Measurements from ENCODE around the gene MCF2L.
"Not testable (repeated sequence)": the region's sequence is repeated elsewhere in the genome, so short reads cannot be mapped to it uniquely, and the experiment has no call there.

The MCF2L gene

GRCh38 chr13:112941765-112942164 is 27.2 kb upstream of the MCF2L start:
- not testable (repeated sequence) for H3K27ac ChIP-seq; H3K36me3 ChIP-seq; H3K27me3 ChIP-seq (ENCODE audit: insufficient read depth, low read depth, severe bottlenecking); H3K9me3 ChIP-seq (ENCODE audit: severe bottlenecking); H3K4me3 ChIP-seq (ENCODE audit: low read depth, low read length)
- peak; percentile 45; the same call in 1 of the 2 replicates for TF ChIP-seq CTCF (IDR thresholded peaks at IDR 0.05; ENCODE audit: low read depth, low read length)
- peak; percentile 65 for DNase-seq

DNA sequence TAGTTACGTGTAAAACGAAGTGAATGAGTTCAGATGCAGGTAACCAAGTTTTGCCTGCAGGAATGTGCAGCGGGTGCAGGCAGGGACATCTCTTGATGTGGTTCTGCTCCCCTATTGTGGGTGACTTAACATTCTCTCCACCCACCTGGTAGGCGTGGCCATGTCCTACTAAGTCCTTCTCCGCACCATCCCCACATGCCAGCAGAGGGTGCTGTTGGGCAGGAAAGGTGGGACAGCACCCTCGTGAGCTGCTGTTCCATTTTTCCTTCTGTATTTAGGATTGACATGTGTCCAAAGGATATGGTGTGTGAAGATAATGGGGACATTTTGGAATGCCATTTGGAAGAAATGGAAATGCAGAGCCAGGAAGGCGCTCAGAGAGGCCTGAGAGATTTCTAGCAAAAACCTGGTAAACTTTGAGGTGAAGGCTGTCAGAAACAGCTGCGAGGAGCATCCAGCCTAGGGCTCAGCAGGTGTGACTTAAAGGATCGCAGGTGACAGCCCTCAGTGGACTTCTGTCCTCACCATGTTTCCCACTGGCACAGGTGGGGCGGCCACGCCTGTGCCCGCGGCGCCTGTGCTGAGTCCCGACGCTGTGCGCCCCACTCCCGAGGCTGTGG is 26.2 kb upstream of the MCF2L start:
- Histone ChIP-seq H3K36me3 (no peaks in the 10 kb centered on the region), H3K27me3 (ENCODE audit: insufficient read depth, low read depth, severe bottlenecking) (no peaks in the 10 kb centered on the region), H3K27ac (no peak overlapping the region), H3K9me3 (ENCODE audit: severe bottlenecking) (no peaks in the 10 kb centered on the region), H3K4me3 (ENCODE audit: low read depth, low read length) (peak overlapping the region; percentile 66)
- peak; percentile 99 for TF ChIP-seq CTCF (IDR thresholded peaks at IDR 0.05; ENCODE audit: low read depth, low read length)
- peak; percentile 100 for DNase-seq

DNA sequence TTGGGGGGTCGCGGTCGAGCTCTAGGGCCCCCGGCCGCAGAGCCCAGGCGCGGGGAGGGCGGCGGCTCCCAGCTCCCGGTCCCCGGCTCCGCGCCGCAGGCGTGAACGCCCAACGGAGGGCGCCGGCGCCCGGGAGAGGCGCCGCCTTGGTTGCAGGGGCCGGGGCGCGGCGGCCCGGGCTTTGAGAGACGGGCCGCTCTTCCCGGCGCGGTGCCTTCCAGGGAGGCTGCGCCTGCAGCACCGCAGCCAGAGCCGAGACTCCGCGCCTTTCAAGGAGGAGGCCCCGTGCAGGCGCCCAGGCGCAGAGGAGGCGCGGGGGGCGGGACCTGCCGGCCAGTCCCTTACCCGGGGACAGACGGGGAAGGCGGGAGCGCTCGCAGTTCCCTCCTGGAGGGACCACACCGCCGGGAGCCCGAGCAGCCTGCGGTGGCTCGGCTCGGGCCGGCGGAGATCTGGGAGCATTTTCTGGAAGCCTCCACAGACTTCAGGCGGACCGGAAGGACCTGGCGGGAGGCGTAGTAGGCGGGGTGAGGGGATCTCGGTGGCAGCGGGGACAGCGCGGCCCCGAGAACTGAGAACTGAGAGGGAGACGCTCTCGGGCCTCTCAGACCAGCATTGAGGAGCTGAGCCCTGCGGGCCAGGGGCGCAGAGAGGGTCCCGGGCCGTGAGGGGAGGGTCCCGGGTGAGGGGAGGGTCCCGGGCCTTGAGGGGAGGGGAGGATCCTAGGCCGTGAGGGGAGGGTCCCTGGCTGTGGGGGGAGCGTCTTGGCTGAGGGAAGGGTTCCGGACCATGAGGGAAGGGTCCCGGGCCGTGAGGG is 25.5 kb upstream of the MCF2L start:
- Histone ChIP-seq H3K36me3 (no peaks in the 10 kb centered on the region), H3K27ac (peak overlapping the region; percentile 73), H3K27me3 (ENCODE audit: insufficient read depth, low read depth, severe bottlenecking) (no peaks in the 10 kb centered on the region), H3K9me3 (ENCODE audit: severe bottlenecking) (no peaks in the 10 kb centered on the region), H3K4me3 (ENCODE audit: low read depth, low read length) (peak overlapping the region; percentile 66)
- DNase-seq: peak; percentile 83
- TF ChIP-seq CTCF (IDR thresholded peaks at IDR 0.05; ENCODE audit: low read depth, low read length): no peak

GRCh38 chr13:112947796-112948195 is 21.2 kb upstream of the MCF2L start:
- TF ChIP-seq CTCF (IDR thresholded peaks at IDR 0.05; ENCODE audit: low read depth, low read length): no peak
- Histone ChIP-seq H3K4me3 (ENCODE audit: low read depth, low read length) (no peak overlapping the region), H3K27me3 (ENCODE audit: insufficient read depth, low read depth, severe bottlenecking) (no peaks in the 10 kb centered on the region), H3K27ac (no peak overlapping the region), H3K36me3 (no peaks in the 10 kb centered on the region), H3K9me3 (ENCODE audit: severe bottlenecking) (no peaks in the 10 kb centered on the region)
- DNase-seq: no peak

DNA sequence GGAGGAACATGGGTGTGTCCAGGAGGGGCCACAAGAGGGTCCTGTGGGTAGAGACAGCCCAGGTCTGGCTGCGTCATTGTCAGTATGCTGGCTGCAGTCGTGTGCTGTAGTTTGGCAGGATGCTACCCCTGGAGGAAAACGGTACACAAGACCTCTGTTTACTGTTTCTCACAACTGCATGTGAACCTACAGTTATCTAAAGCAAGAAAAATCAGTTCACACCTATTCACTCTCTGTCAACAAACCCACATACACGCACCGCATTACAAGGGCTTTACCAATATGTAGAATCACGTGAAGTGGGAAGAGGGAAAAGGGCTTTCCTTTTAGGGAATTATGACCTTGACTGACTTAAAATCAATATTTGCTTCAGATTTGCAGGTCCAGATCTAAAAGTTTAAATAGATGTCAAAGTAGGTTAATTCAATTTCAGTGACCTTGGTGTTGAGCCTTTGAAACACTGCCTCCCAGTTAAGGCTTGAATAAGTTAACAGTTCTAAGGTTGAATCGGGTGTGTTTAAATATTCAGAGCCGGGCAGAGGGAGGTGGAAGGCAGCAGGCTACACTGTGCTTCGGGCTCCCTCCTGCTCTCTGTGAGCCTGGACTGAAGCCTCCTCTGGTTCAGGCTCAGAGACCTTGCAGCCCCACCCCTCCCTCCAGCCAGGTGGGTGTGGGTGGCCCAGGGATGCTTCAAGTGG is 17.2 kb upstream of the MCF2L start:
- no peak for DNase-seq
- no peaks in the 10 kb centered on the region for H3K27me3 ChIP-seq (ENCODE audit: insufficient read depth, low read depth, severe bottlenecking)
- no peaks in the 10 kb centered on the region for H3K9me3 ChIP-seq (ENCODE audit: severe bottlenecking)
- no peak overlapping the region for H3K4me3 ChIP-seq (ENCODE audit: low read depth, low read length)
- TF ChIP-seq CTCF (IDR thresholded peaks at IDR 0.05; ENCODE audit: low read depth, low read length): no peak
- H3K27ac ChIP-seq: no peak overlapping the region
- H3K36me3 ChIP-seq: no peaks in the 10 kb centered on the region
